ENCODE results near the gene ING3. TPM values are rescaled to one million over a fixed set of nuclear protein-coding genes. Genes with fewer than 3 reads are reported as not detected.

The ING3 gene
- total and polyA plus RNA-seq, 9 of the 15 experiments (the other 6 are each of a cell fraction or from before 2014, with no cell fraction given): 22.8 to 233 (median 50.4) TPM

DNA sequence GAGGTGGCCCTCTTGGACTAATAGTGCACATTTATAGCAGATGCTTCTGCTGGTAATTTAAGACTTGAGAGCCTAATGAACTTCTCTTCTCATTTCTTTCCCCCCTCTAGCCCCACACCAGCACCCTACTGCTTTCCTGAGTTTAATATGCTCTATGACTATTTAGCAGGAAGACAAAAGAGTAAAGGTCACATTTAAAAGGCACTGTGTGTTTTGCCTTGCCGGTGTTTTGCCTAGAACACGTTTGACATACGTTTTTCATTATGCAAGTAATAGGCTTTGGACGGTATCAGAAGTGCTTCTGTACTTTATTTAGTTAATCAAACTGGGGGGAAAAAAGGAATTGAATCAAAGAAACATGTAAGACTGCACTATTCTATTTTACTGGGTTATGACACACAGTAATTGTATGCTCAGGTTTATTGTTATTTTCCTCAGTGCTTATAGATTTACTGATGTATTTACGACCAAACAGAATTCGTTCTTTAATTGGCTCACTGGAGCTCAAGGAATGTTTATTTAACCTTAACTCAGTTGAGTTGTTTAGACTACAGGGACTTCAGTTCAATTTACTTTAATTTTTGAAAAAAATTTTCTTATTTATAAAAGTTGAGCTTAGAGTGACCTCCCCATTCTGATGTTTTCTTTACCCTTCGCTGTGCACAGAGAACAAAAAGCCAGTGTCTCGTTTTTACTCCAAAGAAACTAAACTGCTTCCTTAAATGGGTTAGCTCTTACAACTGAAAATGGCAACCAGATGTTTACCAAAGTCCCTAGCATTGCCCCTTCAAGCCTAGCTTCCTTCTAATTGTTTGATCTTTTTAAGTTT is 73.3 kb downstream of the ING3 start (continued):
- TF ChIP-seq, protein P1, sequence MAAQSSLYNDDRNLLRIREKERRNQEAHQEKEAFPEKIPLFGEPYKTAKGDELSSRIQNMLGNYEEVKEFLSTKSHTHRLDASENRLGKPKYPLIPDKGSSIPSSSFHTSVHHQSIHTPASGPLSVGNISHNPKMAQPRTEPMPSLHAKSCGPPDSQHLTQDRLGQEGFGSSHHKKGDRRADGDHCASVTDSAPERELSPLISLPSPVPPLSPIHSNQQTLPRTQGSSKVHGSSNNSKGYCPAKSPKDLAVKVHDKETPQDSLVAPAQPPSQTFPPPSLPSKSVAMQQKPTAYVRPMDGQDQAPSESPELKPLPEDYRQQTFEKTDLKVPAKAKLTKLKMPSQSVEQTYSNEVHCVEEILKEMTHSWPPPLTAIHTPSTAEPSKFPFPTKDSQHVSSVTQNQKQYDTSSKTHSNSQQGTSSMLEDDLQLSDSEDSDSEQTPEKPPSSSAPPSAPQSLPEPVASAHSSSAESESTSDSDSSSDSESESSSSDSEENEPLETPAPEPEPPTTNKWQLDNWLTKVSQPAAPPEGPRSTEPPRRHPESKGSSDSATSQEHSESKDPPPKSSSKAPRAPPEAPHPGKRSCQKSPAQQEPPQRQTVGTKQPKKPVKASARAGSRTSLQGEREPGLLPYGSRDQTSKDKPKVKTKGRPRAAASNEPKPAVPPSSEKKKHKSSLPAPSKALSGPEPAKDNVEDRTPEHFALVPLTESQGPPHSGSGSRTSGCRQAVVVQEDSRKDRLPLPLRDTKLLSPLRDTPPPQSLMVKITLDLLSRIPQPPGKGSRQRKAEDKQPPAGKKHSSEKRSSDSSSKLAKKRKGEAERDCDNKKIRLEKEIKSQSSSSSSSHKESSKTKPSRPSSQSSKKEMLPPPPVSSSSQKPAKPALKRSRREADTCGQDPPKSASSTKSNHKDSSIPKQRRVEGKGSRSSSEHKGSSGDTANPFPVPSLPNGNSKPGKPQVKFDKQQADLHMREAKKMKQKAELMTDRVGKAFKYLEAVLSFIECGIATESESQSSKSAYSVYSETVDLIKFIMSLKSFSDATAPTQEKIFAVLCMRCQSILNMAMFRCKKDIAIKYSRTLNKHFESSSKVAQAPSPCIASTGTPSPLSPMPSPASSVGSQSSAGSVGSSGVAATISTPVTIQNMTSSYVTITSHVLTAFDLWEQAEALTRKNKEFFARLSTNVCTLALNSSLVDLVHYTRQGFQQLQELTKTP (IDR thresholded peaks at IDR 0.05; ENCODE audit: low read depth in 1 of 2, partially characterized antibody in 2 of 2): no peak
- TF ChIP-seq FOSL1 (tag; conservative IDR thresholded peaks at IDR 0.05) (no peak), SLC30A9 (CRISPR knock-in tag; IDR thresholded peaks at IDR 0.05) (no peak), L3MBTL2 (IDR thresholded peaks at IDR 0.05) (no peak), MTA2 (IDR thresholded peaks at IDR 0.05; ENCODE audit: low read depth) (no peak), NCOR1 (IDR thresholded peaks at IDR 0.05) (peak; percentile 22; the same call in 1 of the 2 replicates), BACH1 (tag; IDR thresholded peaks at IDR 0.05) (no peak), MCM3 (IDR thresholded peaks at IDR 0.05) (no peak), TRIM28 (IDR thresholded peaks at IDR 0.05) (no peak), ZBTB5 (IDR thresholded peaks at IDR 0.05) (no peak), FOXA3 (CRISPR knock-in tag; conservative IDR thresholded peaks at IDR 0.05 in 1 of 2, IDR thresholded peaks at IDR 0.05 in 1 of 2) (peak in 1 of 2 experiments; percentile 37; a peak in 2 of 4 replicates), HIVEP1 (CRISPR knock-in tag; IDR thresholded peaks at IDR 0.05) (no peak), ZNF318 (IDR thresholded peaks at IDR 0.05; ENCODE audit: borderline replicate concordance in 1 of 2, low read depth in 1 of 2) (peak in 1 of 2 experiments; percentile 48; a peak in 1 of 4 replicates)
